Activated naive CD4-positive, alpha-beta T cell treated with anti-CD3 and anti-CD28 coated beads, Interleukin-2, amount 50 U/mL, for 24 hours (primary cell): Measurements from ENCODE around the gene DRC3.

ENCODE experiments used
- H3K27ac Mint-ChIP-seq: one replicate; pipeline ENCODE4 v1.8.0; 2021; ENCODE audit warnings: mild to moderate bottlenecking, mixed read lengths
- H3K27me3 Mint-ChIP-seq: one replicate; pipeline ENCODE4 v1.8.0; 2021; ENCODE audit warnings: mixed read lengths
- H3K36me3 Mint-ChIP-seq: one replicate; pipeline ENCODE4 v1.8.0; 2021; ENCODE audit warnings: mixed read lengths
- H3K4me1 Mint-ChIP-seq: one replicate; pipeline ENCODE4 v1.8.0; 2021; ENCODE audit warnings: mixed read lengths
- H3K4me3 Mint-ChIP-seq: one replicate; pipeline ENCODE4 v1.8.0; 2021; ENCODE audit warnings: mild to moderate bottlenecking, mixed read lengths
- H3K9me3 Mint-ChIP-seq: one replicate; pipeline ENCODE4 v1.8.0; 2021; ENCODE audit warnings: mixed read lengths

The DRC3 gene

GRCh38 chr17:17972126-17972951 is at the start of gene DRC3, which contains the start of gene TOM1L2:
TSS of gene DRC3 (plus strand) at chr17:17972862. CDS start at chr17:17977599, 4,737 bp downstream.
TSS of gene TOM1L2 (minus strand) at chr17:17972400. CDS start at chr17:17972313, 87 bp downstream.
- H3K4me3 Mint-ChIP-seq, result peak within 1 kb of the TSS; percentile 96
- H3K36me3 Mint-ChIP-seq, result no peaks in the 10 kb centered on the region
- no peaks in the 10 kb centered on the region for H3K9me3 Mint-ChIP-seq

GRCh38 chr17:17924131-17924856 is 48.4 kb upstream of the DRC3 start:
- H3K36me3 Mint-ChIP-seq, result peaks cover 2% of the 10 kb centered on the region
- no peak overlapping the region for H3K4me3 Mint-ChIP-seq
- no peaks in the 10 kb centered on the region for H3K9me3 Mint-ChIP-seq
- peaks cover 46% of the 10 kb centered on the region for H3K4me1 Mint-ChIP-seq
- no peak overlapping the region for H3K27ac Mint-ChIP-seq
- no peaks in the 10 kb centered on the region for H3K27me3 Mint-ChIP-seq

More at GRCh38 chr17:17972126-17972951, at the start of gene DRC3, which contains the start of gene TOM1L2:
- Mint-ChIP-seq H3K27ac (peak within 1 kb of the TSS; percentile 85), H3K27me3 (no peaks in the 10 kb centered on the region), H3K4me1 (peaks cover 45% of the 10 kb centered on the region)

GRCh38 chr17:17924857-17925250 is 47.8 kb upstream of the DRC3 start:
- no peak overlapping the region for H3K4me3 Mint-ChIP-seq
- no peaks in the 10 kb centered on the region for H3K27me3 Mint-ChIP-seq
- H3K27ac Mint-ChIP-seq, result peak overlapping the region; percentile 14
- peaks cover 48% of the 10 kb centered on the region for H3K4me1 Mint-ChIP-seq
- H3K36me3 Mint-ChIP-seq, result peaks cover 2% of the 10 kb centered on the region
- H3K9me3 Mint-ChIP-seq, result no peaks in the 10 kb centered on the region

- Mint-ChIP-seq H3K27me3 (no peaks in the 10 kb centered on the region), H3K36me3 (peaks cover 2% of the 10 kb centered on the region), H3K9me3 (no peaks in the 10 kb centered on the region), H3K4me1 (peaks cover 50% of the 10 kb centered on the region), H3K27ac (no peak overlapping the region), H3K4me3 (no peak overlapping the region)
Observed at GRCh38 chr17:17926036-17926435, 46.6 kb upstream of the DRC3 start.

GRCh38 chr17:17926840-17927449 is 45.7 kb upstream of the DRC3 start:
- peaks cover 2% of the 10 kb centered on the region for H3K36me3 Mint-ChIP-seq
- no peaks in the 10 kb centered on the region for H3K9me3 Mint-ChIP-seq
- no peak overlapping the region for H3K4me3 Mint-ChIP-seq
- H3K4me1 Mint-ChIP-seq, result peaks cover 49% of the 10 kb centered on the region
- no peak overlapping the region for H3K27ac Mint-ChIP-seq
- H3K27me3 Mint-ChIP-seq, result no peaks in the 10 kb centered on the region

GRCh38 chr17:17928398-17929287 is 44.0 kb upstream of the DRC3 start:
- H3K4me3 Mint-ChIP-seq, result no peak overlapping the region

GRCh38 chr17:17929655-17930380 is 42.8 kb upstream of the DRC3 start:
- peaks cover 2% of the 10 kb centered on the region for H3K36me3 Mint-ChIP-seq
- H3K4me1 Mint-ChIP-seq, result peaks cover 53% of the 10 kb centered on the region
- no peaks in the 10 kb centered on the region for H3K27me3 Mint-ChIP-seq
- H3K4me3 Mint-ChIP-seq, result no peak overlapping the region
- no peaks in the 10 kb centered on the region for H3K9me3 Mint-ChIP-seq
- H3K27ac Mint-ChIP-seq, result no peak overlapping the region

More at GRCh38 chr17:17928398-17929287, 44.0 kb upstream of the DRC3 start:
- Mint-ChIP-seq H3K27me3 (no peaks in the 10 kb centered on the region), H3K36me3 (peaks cover 2% of the 10 kb centered on the region), H3K4me1 (peaks cover 44% of the 10 kb centered on the region), H3K27ac (no peak overlapping the region), H3K9me3 (no peaks in the 10 kb centered on the region)

- Mint-ChIP-seq H3K4me1 (peaks cover 56% of the 10 kb centered on the region), H3K36me3 (no peaks in the 10 kb centered on the region), H3K4me3 (no peak overlapping the region), H3K27me3 (no peaks in the 10 kb centered on the region), H3K27ac (no peak overlapping the region), H3K9me3 (no peaks in the 10 kb centered on the region)
Observed at GRCh38 chr17:17930674-17931073, 42.0 kb upstream of the DRC3 start.

- Mint-ChIP-seq H3K27ac (no peak overlapping the region), H3K4me1 (peaks cover 60% of the 10 kb centered on the region), H3K4me3 (no peak overlapping the region), H3K36me3 (no peaks in the 10 kb centered on the region), H3K9me3 (no peaks in the 10 kb centered on the region), H3K27me3 (no peaks in the 10 kb centered on the region)
Observed at GRCh38 chr17:17931159-17931558, 41.5 kb upstream of the DRC3 start.

GRCh38 chr17:17933775-17934174 is 38.9 kb upstream of the DRC3 start:
- Mint-ChIP-seq H3K27ac (peak overlapping the region; percentile 36), H3K4me1 (peaks cover 59% of the 10 kb centered on the region)

GRCh38 chr17:17934214-17934613 is 38.4 kb upstream of the DRC3 start:
- no peak overlapping the region for H3K27ac Mint-ChIP-seq
- H3K27me3 Mint-ChIP-seq, result no peaks in the 10 kb centered on the region
- H3K9me3 Mint-ChIP-seq, result no peaks in the 10 kb centered on the region
- H3K4me3 Mint-ChIP-seq, result no peak overlapping the region
- peaks cover 62% of the 10 kb centered on the region for H3K4me1 Mint-ChIP-seq
- H3K36me3 Mint-ChIP-seq, result no peaks in the 10 kb centered on the region

More at GRCh38 chr17:17933775-17934174, 38.9 kb upstream of the DRC3 start:
- Mint-ChIP-seq H3K36me3 (no peaks in the 10 kb centered on the region), H3K27me3 (no peaks in the 10 kb centered on the region), H3K9me3 (no peaks in the 10 kb centered on the region), H3K4me3 (no peak overlapping the region)

- H3K4me3 Mint-ChIP-seq, result no peak overlapping the region
- no peaks in the 10 kb centered on the region for H3K9me3 Mint-ChIP-seq
- H3K36me3 Mint-ChIP-seq, result no peaks in the 10 kb centered on the region
- no peaks in the 10 kb centered on the region for H3K27me3 Mint-ChIP-seq
- H3K27ac Mint-ChIP-seq, result no peak overlapping the region
- H3K4me1 Mint-ChIP-seq, result peaks cover 64% of the 10 kb centered on the region
Observed at GRCh38 chr17:17934806-17935205, 37.9 kb upstream of the DRC3 start.

GRCh38 chr17:17935321-17936271 is 37.1 kb upstream of the DRC3 start:
- Mint-ChIP-seq H3K9me3 (no peaks in the 10 kb centered on the region), H3K36me3 (no peaks in the 10 kb centered on the region), H3K4me3 (no peak overlapping the region), H3K4me1 (peaks cover 63% of the 10 kb centered on the region), H3K27ac (no peak overlapping the region), H3K27me3 (no peaks in the 10 kb centered on the region)
